K562 (cell line): ENCODE measurements around the gene TRNT1. TPM values are rescaled to one million over a fixed set of nuclear protein-coding genes. Genes with fewer than 3 reads are reported as not detected.

Experiments used
- ATAC-seq: fragments of 200-7000 bp; cut with Tn5 transposase; 3 replicates; pipeline ENCODE4 v1.9.1; 2020; ENCODE audit warnings: moderate library complexity
- BruUV-seq: library from RNA; stranded (reverse); fragments of 400-500 nt; replicated peaks from 2 replicates; lab custom pipeline; 2021; lab: Mats Ljungman, UMichigan
- CTCF ChIA-PET: fragments of 300-600 bp; formaldehyde crosslinking; extraction: SDS; loops from one replicate; lab custom pipeline; 2021; ENCODE audit warnings: low intra/inter-chr PET ratio; lab: Yijun Ruan, JAX
- POLR2A ChIA-PET: fragments of 300-600, 350-650 bp; sonication (Branson Sonifier 250); formaldehyde crosslinking; extraction: SDS; loops from one replicate; lab custom pipeline; 2021; ENCODE audit warnings: antibody characterized with exemption, inconsistent platforms; lab: Yijun Ruan, JAX
- DNase-seq, 4 experiments: peaks; one replicate each; pipeline versions ENCODE4 v3.0.0 to v3.0.0-alpha.2; 2011 to 2018; ENCODE audit warnings: low spot score in 3 of 4, mixed read lengths in 3 of 4; ENCODE audit errors: extremely low read depth in 1 of 4
- FAIRE-seq: peaks from 2 replicates; lab custom pipeline; 2011; peaks lifted over from hg19 to GRCh38; lab: Jason Lieb, UNC
- H2AFZ ChIP-seq: 2 replicates; pipeline ENCODE4 v1.6.0; 2011; ENCODE audit warnings: low read depth, low read length, control low read depth, inconsistent platforms
- H3K27ac ChIP-seq: fragments of 200-600 bp; 3 replicates; pipeline ENCODE4 v1.8.0; 2011; ENCODE audit warnings: low read depth, mild to moderate bottlenecking, control low read depth, inconsistent platforms, low read length, moderate library complexity, mixed read lengths; ENCODE audit errors: extremely low read depth
- H3K27me3 ChIP-seq, 2 experiments: fragments of 300-600 bp in 1 of 2; 2 replicates in 1 of 2; 3 replicates in 1 of 2; pipeline versions ENCODE4 v1.6.0 to v1.8.0; 2011; ENCODE audit warnings: inconsistent platforms in 2 of 2, low read length in 2 of 2, mild to moderate bottlenecking in 1 of 2, mixed read lengths in 1 of 2, moderate library complexity in 1 of 2; ENCODE audit not compliant: control insufficient read depth in 2 of 2, insufficient read depth in 2 of 2
- H3K36me3 ChIP-seq: fragments of 300-600 bp; 3 replicates; pipeline ENCODE4 v1.8.0; 2011; ENCODE audit warnings: mild to moderate bottlenecking, low read length, inconsistent platforms; ENCODE audit not compliant: control insufficient read depth, insufficient read depth
- H3K4me1 ChIP-seq, 2 experiments: fragments of 200-600 bp in 1 of 2; replicated peaks in 1 of 2; 2 replicates in 1 of 2; 3 replicates in 1 of 2; pipeline versions ENCODE4 v1.5.1 to v1.8.0; 2011; ENCODE audit warnings: inconsistent platforms in 2 of 2, low read length in 2 of 2, mild to moderate bottlenecking in 1 of 2, mixed read lengths in 1 of 2, moderate library complexity in 1 of 2; ENCODE audit not compliant: control insufficient read depth in 2 of 2, insufficient read depth in 2 of 2
- H3K4me2 ChIP-seq: 2 replicates; pipeline ENCODE4 v1.6.1; 2011; ENCODE audit warnings: low read length, control low read depth, inconsistent platforms, mixed read lengths; ENCODE audit not compliant: insufficient read depth
- H3K4me3 ChIP-seq: fragments of 200-600 bp; sonication (generic), shearing (Covaris generic); 2 replicates; pipeline ENCODE4 v1.5.1; 2016; ENCODE audit warnings: control low read depth, inconsistent platforms
- H3K79me2 ChIP-seq: fragments of 200-600 bp; 3 replicates; pipeline ENCODE4 v1.8.0; 2011; ENCODE audit warnings: low read length, inconsistent platforms; ENCODE audit not compliant: control insufficient read depth, insufficient read depth
- H3K9ac ChIP-seq, 2 experiments: 2 replicates each; pipeline versions ENCODE4 v1.6.0 to v1.6.1; 2011; ENCODE audit warnings: low read depth in 2 of 2, low read length in 2 of 2, control low read depth in 1 of 2, inconsistent platforms in 1 of 2, mild to moderate bottlenecking in 1 of 2, mixed read lengths in 1 of 2; ENCODE audit not compliant: insufficient read depth in 1 of 2
- H3K9me1 ChIP-seq: one replicate; pipeline ENCODE4 v1.6.0; 2011; ENCODE audit warnings: inconsistent platforms, mild to moderate bottlenecking, low read length, moderate library complexity; ENCODE audit not compliant: control insufficient read depth, insufficient read depth
- H3K9me3 ChIP-seq: replicated peaks from 2 replicates; pipeline ENCODE4 v1.5.1; 2011; ENCODE audit warnings: low read depth, low read length, inconsistent platforms; ENCODE audit not compliant: control insufficient read depth, insufficient read depth
- H4K20me1 ChIP-seq: replicated peaks from 2 replicates; pipeline ENCODE4 v1.6.1; 2011; ENCODE audit warnings: low read length, inconsistent platforms, mixed read lengths; ENCODE audit not compliant: control insufficient read depth, insufficient read depth
- ARHGAP35 ChIP-seq: fragments of 450-650 bp; IDR thresholded peaks from 2 replicates; pipeline ENCODE4 v1.6.1; 2018; ENCODE audit not compliant: partially characterized antibody
- ATF1 ChIP-seq, 2 experiments: fragments of 450-650 bp in 1 of 2; IDR thresholded peaks; 2 replicates each; pipeline ENCODE4 v1.6.1; 2016; ENCODE audit warnings: missing compliant biosample characterization in 1 of 2, missing genetic modification characterization in 1 of 2
- ELF2 ChIP-seq: fragments of 250-450 bp; sonication (Bioruptor Pico); IDR thresholded peaks from 2 replicates; pipeline ENCODE4 v1.5.0; 2021; ENCODE audit warnings: mild to moderate bottlenecking
- FOSL1 ChIP-seq: fragments of 200-800 bp; sonication (Bioruptor generic); conservative IDR thresholded peaks from 2 replicates; pipeline ENCODE4 v1.6.1; 2016; ENCODE audit warnings: missing genetic modification characterization, missing compliant biosample characterization
- HLTF ChIP-seq: fragments of 450-650 bp; IDR thresholded peaks from 2 replicates; pipeline ENCODE4 v1.6.1; 2016
- NFE2 ChIP-seq: IDR thresholded peaks from 2 replicates; pipeline ENCODE4 v1.6.1; 2014; ENCODE audit warnings: antibody characterized with exemption, low read depth
- NFE2L1 ChIP-seq: fragments of 450-650 bp; IDR thresholded peaks from 2 replicates; pipeline ENCODE4 v1.6.1; 2016; ENCODE audit warnings: missing genetic modification characterization, low read depth, mild to moderate bottlenecking, missing compliant biosample characterization, moderate library complexity, borderline replicate concordance
- NONO ChIP-seq, 2 experiments: fragments of 200-400 bp in 1 of 2; fragments of 450-650 bp in 1 of 2; formaldehyde crosslinking in 1 of 2; IDR thresholded peaks; 2 replicates each; pipeline ENCODE4 v1.6.1; 2017; ENCODE audit warnings: low read depth in 2 of 2, mild to moderate bottlenecking in 2 of 2, moderate library complexity in 2 of 2, low read length in 1 of 2
- NR2F6 ChIP-seq: fragments of 450-650 bp; formaldehyde crosslinking; IDR thresholded peaks from 2 replicates; pipeline ENCODE4 v1.4.0; 2020; ENCODE audit warnings: mild to moderate bottlenecking
- SAFB2 ChIP-seq: fragments of 200-400 bp; formaldehyde crosslinking; IDR thresholded peaks from 2 replicates; pipeline ENCODE4 v1.6.1; 2018; ENCODE audit warnings: borderline replicate concordance, low read length, low read depth, moderate library complexity; ENCODE audit not compliant: severe bottlenecking
- SETDB1 ChIP-seq: IDR thresholded peaks from one replicate; pipeline ENCODE4 v1.6.1; 2012; ENCODE audit warnings: low read length, control low read depth, inconsistent platforms
- TAF1 ChIP-seq: IDR thresholded peaks from 2 replicates; pipeline ENCODE4 v1.6.1; 2011; ENCODE audit warnings: mild to moderate bottlenecking, low read length, moderate library complexity; ENCODE audit not compliant: insufficient read depth, control insufficient read depth, severe bottlenecking; ENCODE audit errors: extremely low read depth
- TCF7 ChIP-seq: sonication (generic); IDR thresholded peaks from 2 replicates; pipeline ENCODE4 v1.6.1; 2016; ENCODE audit warnings: antibody characterized with exemption, borderline replicate concordance
- TCFL5 ChIP-seq: fragments of 250-450 bp; sonication (Bioruptor Pico); conservative IDR thresholded peaks from 2 replicates; pipeline ENCODE4 v1.6.1; 2021; ENCODE audit warnings: mild to moderate bottlenecking, moderate library complexity, matching md5 sums
- ZC3H8 ChIP-seq: fragments of 450-650 bp; IDR thresholded peaks from 2 replicates; pipeline ENCODE4 v1.6.1; 2017
- WGBS: fragments of 100-300 bp; shearing (Covaris generic); methylation state at CpG from one replicate; pipeline ENCODE4 v1.1.6; 2016; ENCODE audit warnings: low coverage, mixed read lengths; ENCODE audit not compliant: insufficient coverage; ENCODE audit errors: missing lambda C conversion rate; 5-methylcytosine and 5-hydroxymethylcytosine counted together
- in situ Hi-C: fragments of 300-500 bp; cut with MboI; formaldehyde crosslinking; loops from 4 replicates; pipeline ENCODE4 v1.15.0; 2018; ENCODE audit warnings: inconsistent platforms, mixed read lengths
- intact Hi-C: fragments of 100-400 bp; cut with micrococcal nuclease; formaldehyde crosslinking; loops from 2 replicates; pipeline ENCODE4 v1.14.2; 2022
- polyA plus RNA-seq, 8 experiments: library from polyadenylated mRNA; depleted of rRNA in 4 of 8; stranded (reverse) in 5 of 8; unstranded in 3 of 8; fragments of >200 nt; fragmentation: Nextera tagmentation in 2 of 8; fragmentation: Illumina TruSeq in 1 of 8; extraction: Ambion mirVana in 2 of 8; extraction: Trizol in 1 of 8; gene quantifications; 2 replicates each; pipeline versions ENCODE4 v1.2.1 to v1.2.3, GENCODE V29; 2011 to 2014; ENCODE audit warnings: inconsistent platforms in 1 of 8, missing spikeins in 1 of 8
- total RNA-seq, 7 experiments: library from RNA; depleted of rRNA in 6 of 7; stranded (reverse); fragments of >200 nt in 6 of 7; fragmentation: Illumina TruSeq in 2 of 7; extraction: Trizol in 2 of 7; gene quantifications; 2 replicates each; pipeline versions ENCODE4 v1.2.1 to v1.2.3, GENCODE V29; 2011 to 2021; ENCODE audit warnings: low replicate concordance in 1 of 7
- TF ChIP-seq, protein P1 (sequence below): sonication (generic); formaldehyde crosslinking; IDR thresholded peaks from 2 replicates; pipeline ENCODE4 v1.8.0; 2022; ENCODE audit warnings: mild to moderate bottlenecking, missing genetic modification reagents

Gene TRNT1
- total and polyA plus RNA-seq, 9 of the 15 experiments (the other 6 are each of a cell fraction or from before 2014, with no cell fraction given): 38.1 to 58.2 (median 47.4) TPM

DNA sequence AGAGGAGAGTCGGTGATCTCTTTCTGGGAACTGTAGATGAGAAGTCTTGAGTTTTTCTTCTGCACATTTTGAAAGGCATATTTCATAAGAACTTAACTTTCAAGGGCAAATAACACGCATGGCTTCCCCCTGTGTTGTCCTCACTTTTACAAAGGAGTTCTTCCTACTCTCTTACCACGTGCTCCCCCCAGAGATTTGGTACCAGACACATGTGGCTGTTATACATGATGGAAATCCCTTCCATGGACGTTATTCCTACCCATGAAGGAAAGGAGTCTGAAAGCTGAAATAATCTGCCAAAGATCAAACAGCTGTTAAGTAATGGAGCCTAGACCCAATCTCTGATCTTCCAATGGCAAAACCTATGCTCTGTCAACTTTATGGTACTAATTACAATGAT is 20.9 kb upstream of the TRNT1 start:
- BruUV-seq: no TSS peak

DNA sequence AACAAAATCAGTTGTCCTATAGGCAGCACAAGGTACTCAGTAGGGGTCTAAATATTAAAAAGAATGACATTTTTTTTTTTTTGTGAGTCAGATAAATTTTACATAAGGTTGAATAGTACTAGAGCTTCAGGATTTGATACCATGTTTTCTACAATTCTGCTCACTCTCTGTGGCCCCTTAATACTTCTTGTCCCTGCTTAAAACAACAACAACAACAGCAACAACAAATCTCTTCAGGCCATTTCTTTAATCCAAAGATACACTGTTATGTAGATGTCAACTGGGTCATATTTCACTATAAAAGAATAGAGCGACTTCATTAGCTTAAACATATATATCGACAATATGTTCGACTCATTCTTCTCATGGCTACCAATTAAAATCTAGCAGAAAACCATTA is 19.6 kb upstream of the TRNT1 start:
- WGBS: 4% methylated on average over 3 of the region's 3 CpGs
- Histone ChIP-seq H3K9me3 (no peaks in the 10 kb centered on the region), H3K27ac (no peak overlapping the region), H3K4me1 (peaks cover 0 to 7% of the 10 kb centered on the region in 2 experiments; a peak in 2 of 5 replicates), H4K20me1 (no peaks in the 10 kb centered on the region), H3K4me3 (no peak overlapping the region), H3K9ac (no peak overlapping the region), H2AFZ (no peak overlapping the region), H3K79me2 (no peaks in the 10 kb centered on the region), H3K4me2 (no peak overlapping the region), H3K36me3 (no peaks in the 10 kb centered on the region), H3K9me1 (no peaks in the 10 kb centered on the region), H3K27me3 (peaks cover 5 to 8% of the 10 kb centered on the region in 2 experiments; a peak in 3 of 5 replicates)
- intact Hi-C loops: no loop called here
- ChIA-PET CTCF (no interaction called here), POLR2A (no interaction called here)
- no peak for DNase-seq
- no TSS peak for BruUV-seq
- no peak for FAIRE-seq
- in situ Hi-C loops: no loop called here
- ATAC-seq: no peak
- TF ChIP-seq SETDB1 (no peak), ATF1 (CRISPR knock-in tag; IDR thresholded peaks at IDR 0.05) (no peak), ATF1 (tag; IDR thresholded peaks at IDR 0.05) (no peak), NFE2 (no peak), NFE2L1 (tag) (no peak), HLTF (no peak), TCF7 (no peak), NR2F6 (CRISPR knock-in tag) (no peak), ELF2 (CRISPR knock-in tag) (no peak), TCFL5 (no peak)

More for the DNA sequence above, 20.9 kb upstream of the TRNT1 start:
- ChIA-PET CTCF (no interaction called here), POLR2A (no interaction called here)
- no peak for FAIRE-seq
- no peak overlapping the region for H3K4me2 ChIP-seq
- H3K27me3 ChIP-seq: peaks cover 8 to 12% of the 10 kb centered on the region in 2 experiments; a peak in 3 of 5 replicates
- in situ Hi-C loops: no loop called here
- no peaks in the 10 kb centered on the region for H3K36me3 ChIP-seq
- H3K79me2 ChIP-seq: no peaks in the 10 kb centered on the region
- H4K20me1 ChIP-seq: no peaks in the 10 kb centered on the region
- H3K27ac ChIP-seq: no peak overlapping the region
- DNase-seq: no peak
- H2AFZ ChIP-seq: no peak overlapping the region
- H3K9me3 ChIP-seq: no peaks in the 10 kb centered on the region
- no peaks in the 10 kb centered on the region for H3K9me1 ChIP-seq
- H3K4me3 ChIP-seq: no peak overlapping the region
- no peak for ATAC-seq
- 0% methylated on average over 4 of the region's 4 CpGs for WGBS
- intact Hi-C loops: no loop called here
- H3K9ac ChIP-seq: no peak overlapping the region
- no peak for TF ChIP-seq ARHGAP35
- TF ChIP-seq TAF1: no peak
- TF ChIP-seq NONO (IDR thresholded peaks at IDR 0.05; ENCODE audit: low read depth in 2 of 2, low read length in 1 of 2): no peak
- TF ChIP-seq ZC3H8: no peak
- TF ChIP-seq, protein P1, sequence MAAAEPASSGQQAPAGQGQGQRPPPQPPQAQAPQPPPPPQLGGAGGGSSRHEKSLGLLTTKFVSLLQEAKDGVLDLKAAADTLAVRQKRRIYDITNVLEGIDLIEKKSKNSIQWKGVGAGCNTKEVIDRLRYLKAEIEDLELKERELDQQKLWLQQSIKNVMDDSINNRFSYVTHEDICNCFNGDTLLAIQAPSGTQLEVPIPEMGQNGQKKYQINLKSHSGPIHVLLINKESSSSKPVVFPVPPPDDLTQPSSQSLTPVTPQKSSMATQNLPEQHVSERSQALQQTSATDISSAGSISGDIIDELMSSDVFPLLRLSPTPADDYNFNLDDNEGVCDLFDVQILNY (CRISPR knock-in tag): no peak
- TF ChIP-seq SAFB2: no peak
- no peak for TF ChIP-seq FOSL1
- H3K4me1 ChIP-seq: peaks cover 0 to 6% of the 10 kb centered on the region in 2 experiments; a peak in 2 of 5 replicates
